ENCODE data around the gene COX7A2L.
A peak's percentile ranks its signal among the peaks of the same experiment; 100 is the strongest.
"Not testable (repeated sequence)": the region's sequence is repeated elsewhere in the genome, so short reads cannot be mapped to it uniquely, and the experiment has no call there.

Gene COX7A2L, protein sequence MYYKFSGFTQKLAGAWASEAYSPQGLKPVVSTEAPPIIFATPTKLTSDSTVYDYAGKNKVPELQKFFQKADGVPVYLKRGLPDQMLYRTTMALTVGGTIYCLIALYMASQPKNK

DNA sequence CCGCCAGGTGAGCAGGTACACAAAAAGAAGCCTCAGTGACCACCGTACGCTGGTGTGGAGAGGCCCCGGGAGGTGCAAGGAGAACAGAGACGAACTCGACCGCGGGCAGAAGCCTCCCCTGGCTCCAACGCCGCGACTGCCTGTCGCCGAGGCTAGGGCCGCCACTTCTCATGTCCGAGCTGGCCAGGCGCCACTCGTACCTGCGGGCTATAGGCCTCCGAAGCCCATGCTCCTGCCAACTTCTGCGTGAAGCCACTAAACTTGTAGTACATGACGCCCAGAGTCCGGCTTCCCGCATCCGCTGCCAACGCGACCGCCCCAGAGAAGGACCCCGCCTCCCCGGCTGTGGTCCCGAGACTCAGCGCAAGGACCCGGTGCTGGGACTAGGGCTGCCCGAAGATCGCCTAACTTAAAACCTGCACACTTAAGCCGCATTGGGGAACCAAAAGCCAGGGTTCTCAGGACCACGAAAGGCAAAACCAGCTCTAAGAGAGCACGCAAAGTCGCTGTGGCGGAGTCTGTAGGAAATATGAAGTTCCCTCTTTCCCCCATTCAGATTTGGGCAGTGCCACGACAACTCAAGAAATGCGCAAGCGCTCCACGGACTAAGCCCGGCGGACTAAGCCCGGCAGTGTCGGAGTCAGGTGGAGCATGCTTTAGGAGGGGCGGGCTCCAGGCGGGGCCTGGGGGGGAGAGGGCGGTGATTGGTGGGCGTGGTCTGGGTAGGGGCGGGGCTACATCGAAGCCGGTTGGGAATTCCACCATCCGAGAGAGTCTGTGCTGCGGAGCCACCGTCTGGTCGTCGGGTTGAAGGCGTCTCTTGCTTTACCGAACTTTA lies at the start of gene COX7A2L:
Gene COX7A2L, minus strand, starts transcription at position 328 of the 838 bp plus-strand sequence. Its CDS starts 56 bp downstream, at position 272.
- no peaks in the 10 kb centered on the region for H3K27me3 Mint-ChIP-seq
- H3K4me1 Mint-ChIP-seq (ENCODE audit: low read depth): peaks cover 52% of the 10 kb centered on the region
- H3K9me3 Mint-ChIP-seq (ENCODE audit: low read depth): no peaks in the 10 kb centered on the region
- peak within 1 kb of the TSS; percentile 98 for H3K4me3 Mint-ChIP-seq
- peak within 1 kb of the TSS; percentile 99 for H3K27ac Mint-ChIP-seq
- H3K36me3 Mint-ChIP-seq: peaks cover 8% of the 10 kb centered on the region

DNA sequence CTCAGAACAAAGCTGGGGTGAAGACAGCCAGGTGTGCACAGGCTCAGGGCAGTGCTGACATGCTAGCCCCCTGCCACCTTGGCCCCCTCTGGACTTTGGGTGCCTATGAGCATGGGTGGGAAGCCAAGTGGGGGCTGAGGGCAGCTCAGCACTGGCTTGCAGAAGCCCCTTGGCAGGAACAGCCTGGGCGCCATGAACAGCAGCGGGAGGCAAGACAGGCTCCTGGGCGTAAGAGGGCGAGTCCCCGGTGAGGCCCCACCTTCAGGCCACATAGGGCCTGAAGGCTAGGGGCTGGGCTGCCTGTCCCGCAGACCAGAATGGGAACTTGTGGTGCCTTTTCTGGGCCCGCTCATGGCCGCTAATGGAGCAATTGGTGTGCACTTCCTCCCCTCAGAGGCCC lies 47.0 kb upstream of the COX7A2L start:
- no peaks in the 10 kb centered on the region for H3K27me3 Mint-ChIP-seq
- H3K9me3 Mint-ChIP-seq (ENCODE audit: low read depth): no peaks in the 10 kb centered on the region
- no peak overlapping the region for H3K27ac Mint-ChIP-seq
- H3K36me3 Mint-ChIP-seq: no peaks in the 10 kb centered on the region
- H3K4me1 Mint-ChIP-seq (ENCODE audit: low read depth): no peaks in the 10 kb centered on the region
- no peak overlapping the region for H3K4me3 Mint-ChIP-seq

DNA sequence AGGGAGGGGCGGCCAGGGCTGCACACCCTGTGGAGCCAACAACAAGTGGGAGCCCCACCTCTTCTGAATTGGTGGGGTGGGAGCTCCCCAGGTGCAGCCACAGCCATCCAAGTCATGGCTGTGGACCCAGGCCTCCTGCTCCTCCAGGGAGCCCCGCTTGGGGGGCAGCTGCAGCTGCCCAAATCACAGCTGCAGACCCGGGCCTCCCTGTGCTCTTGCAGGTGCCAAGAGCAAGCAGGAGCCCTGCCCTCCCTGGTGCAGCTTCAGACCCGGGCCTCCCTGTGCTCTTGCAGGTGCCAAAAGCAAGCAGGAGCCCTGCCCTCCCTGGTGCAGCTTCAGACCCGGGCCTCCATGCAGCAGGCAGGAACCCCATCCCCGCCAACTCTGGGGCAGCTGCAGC lies 46.5 kb upstream of the COX7A2L start:
- Mint-ChIP-seq H3K4me3 (no peak overlapping the region), H3K36me3 (no peaks in the 10 kb centered on the region), H3K9me3 (ENCODE audit: low read depth) (no peaks in the 10 kb centered on the region), H3K27ac (no peak overlapping the region), H3K4me1 (ENCODE audit: low read depth) (no peaks in the 10 kb centered on the region), H3K27me3 (no peaks in the 10 kb centered on the region)

DNA sequence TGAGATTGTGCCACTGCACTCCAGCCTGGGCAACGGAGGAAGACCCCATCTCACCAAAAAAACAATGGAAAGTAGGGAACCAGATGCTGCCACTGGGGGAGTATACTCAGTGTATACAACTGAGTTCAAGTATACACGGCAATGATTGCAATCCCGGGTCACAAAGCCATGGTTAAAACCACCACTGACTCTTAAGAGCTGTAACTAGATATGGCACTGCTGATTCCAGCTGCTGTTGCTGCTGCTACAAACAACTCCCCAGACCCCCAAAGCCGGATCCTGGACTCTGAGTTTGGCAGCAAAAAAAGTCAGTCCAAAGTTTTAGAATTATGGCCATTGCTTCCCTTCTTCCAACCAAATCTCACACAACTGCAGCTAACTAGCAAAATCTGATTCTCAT lies 43.7 kb upstream of the COX7A2L start:
- Mint-ChIP-seq H3K27ac (no peak overlapping the region), H3K9me3 (ENCODE audit: low read depth) (no peaks in the 10 kb centered on the region), H3K36me3 (no peaks in the 10 kb centered on the region), H3K27me3 (no peaks in the 10 kb centered on the region), H3K4me1 (ENCODE audit: low read depth) (no peaks in the 10 kb centered on the region), H3K4me3 (no peak overlapping the region)

DNA sequence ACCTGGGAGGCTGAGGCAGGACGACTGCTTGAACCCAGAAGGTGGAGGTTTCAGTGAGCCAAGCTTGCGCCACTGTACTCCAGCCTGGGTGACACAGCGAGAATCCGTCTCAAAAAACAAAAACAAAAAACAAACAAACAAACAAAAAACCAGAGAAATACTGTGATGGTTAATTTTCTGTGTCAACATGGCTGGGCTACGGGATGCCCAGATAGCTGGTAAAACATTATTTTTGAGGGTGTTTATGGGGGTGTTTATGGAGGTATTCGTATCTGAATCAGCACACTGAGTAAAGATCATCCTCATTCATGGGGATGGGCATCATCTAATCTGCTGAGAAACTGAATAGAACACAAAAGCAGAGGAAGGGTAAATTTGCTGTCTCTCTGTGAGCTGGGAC lies 40.8 kb upstream of the COX7A2L start:
- H3K4me3 Mint-ChIP-seq: no peak overlapping the region
- no peaks in the 10 kb centered on the region for H3K9me3 Mint-ChIP-seq (ENCODE audit: low read depth)
- H3K27me3 Mint-ChIP-seq: no peaks in the 10 kb centered on the region
- H3K36me3 Mint-ChIP-seq: no peaks in the 10 kb centered on the region
- H3K27ac Mint-ChIP-seq: no peak overlapping the region
- no peaks in the 10 kb centered on the region for H3K4me1 Mint-ChIP-seq (ENCODE audit: low read depth)

DNA sequence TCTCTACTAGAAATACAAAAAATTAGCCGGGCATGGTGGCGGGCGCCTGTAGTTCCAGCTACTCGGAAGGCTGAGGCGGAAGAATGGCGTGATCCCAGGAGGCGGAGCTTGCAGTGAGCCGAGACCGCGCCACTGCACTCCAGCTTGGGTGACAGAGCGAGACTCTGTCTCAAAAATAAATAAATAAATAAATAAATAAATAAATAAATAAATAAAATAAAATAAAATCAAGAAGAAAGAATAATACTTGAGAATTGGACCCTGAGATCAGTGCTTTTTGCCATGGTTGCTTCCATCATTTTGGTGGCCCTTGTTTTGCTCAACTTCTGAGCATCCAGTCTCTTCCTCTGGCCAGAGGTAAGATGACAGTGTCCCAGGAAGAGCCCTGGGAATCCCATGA lies 37.0 kb upstream of the COX7A2L start:
- H3K9me3 Mint-ChIP-seq (ENCODE audit: low read depth); H3K36me3 Mint-ChIP-seq; H3K4me1 Mint-ChIP-seq (ENCODE audit: low read depth); H3K4me3 Mint-ChIP-seq; H3K27me3 Mint-ChIP-seq; H3K27ac Mint-ChIP-seq: not testable (repeated sequence)

DNA sequence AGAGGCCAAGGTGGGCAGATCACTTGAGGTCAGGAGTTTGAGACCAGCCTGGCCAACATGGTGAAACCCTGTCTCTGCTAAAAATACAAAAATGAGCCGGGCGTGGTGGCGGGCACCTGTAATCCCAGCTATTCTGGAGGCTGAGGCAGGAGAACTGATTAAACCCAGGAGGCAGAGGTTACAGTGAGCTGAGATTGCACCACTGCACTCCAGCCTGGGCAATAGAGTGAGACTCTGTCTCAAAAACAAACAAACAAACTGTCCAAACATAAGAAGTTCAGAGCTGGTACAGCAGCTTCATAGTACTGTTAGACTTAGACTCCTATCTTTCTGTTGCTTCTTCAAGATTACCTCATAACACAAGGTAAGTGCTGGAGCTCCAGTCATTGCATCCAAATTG lies 32.3 kb upstream of the COX7A2L start:
- not testable (repeated sequence) for H3K27ac Mint-ChIP-seq; H3K4me3 Mint-ChIP-seq; H3K36me3 Mint-ChIP-seq; H3K27me3 Mint-ChIP-seq; H3K9me3 Mint-ChIP-seq (ENCODE audit: low read depth); H3K4me1 Mint-ChIP-seq (ENCODE audit: low read depth)

DNA sequence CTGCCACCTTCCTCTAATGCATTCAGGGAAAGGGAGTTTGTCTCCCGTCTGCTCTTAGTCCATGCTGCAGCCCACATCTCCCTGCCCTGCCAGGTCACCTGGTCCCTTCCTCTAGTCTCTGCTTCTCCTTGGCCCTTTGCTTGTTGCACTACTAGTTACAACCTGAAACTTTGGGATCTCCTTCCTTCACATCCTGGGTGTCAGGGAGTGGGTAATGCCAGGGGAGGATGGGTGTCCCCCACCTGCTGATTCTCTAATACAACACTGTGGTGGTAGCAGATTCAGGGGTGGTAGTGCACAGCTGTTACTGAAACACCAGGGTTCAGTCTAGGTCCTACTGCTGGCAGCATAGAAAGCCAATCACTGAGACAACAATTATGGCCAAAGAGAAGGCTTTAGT lies 31.2 kb upstream of the COX7A2L start:
- no peak overlapping the region for H3K27ac Mint-ChIP-seq
- no peak overlapping the region for H3K4me3 Mint-ChIP-seq
- H3K4me1 Mint-ChIP-seq (ENCODE audit: low read depth): no peaks in the 10 kb centered on the region

DNA sequence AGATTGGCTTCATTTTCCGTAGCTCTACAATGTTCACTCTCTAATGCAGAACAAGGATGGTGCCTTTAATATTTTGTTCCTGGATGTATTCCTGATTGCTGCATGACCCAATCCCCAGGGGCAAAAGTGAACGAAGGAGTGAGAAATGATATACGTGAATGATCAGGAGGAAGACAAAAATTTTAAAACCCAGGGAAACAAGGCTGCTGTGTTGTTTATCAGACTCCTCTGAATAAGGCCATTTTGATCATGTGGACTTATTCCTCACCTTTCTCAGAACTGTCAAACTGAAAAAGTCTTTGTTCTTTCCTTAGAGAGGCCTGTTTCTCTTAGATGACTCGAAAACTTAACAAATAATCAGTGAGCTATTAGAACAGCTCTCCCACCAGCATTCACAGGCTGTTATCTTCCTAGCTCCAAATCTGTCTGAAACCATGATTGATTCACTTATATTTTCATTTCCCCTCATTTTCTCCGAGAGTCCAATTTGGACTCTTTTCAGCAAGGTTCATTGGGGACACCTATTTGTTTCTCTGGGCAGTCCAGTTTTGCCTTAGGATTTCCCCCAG lies 29.5 kb upstream of the COX7A2L start:
- Mint-ChIP-seq H3K4me3 (no peak overlapping the region), H3K27me3 (no peaks in the 10 kb centered on the region), H3K36me3 (no peaks in the 10 kb centered on the region), H3K27ac (no peak overlapping the region), H3K9me3 (ENCODE audit: low read depth) (no peaks in the 10 kb centered on the region), H3K4me1 (ENCODE audit: low read depth) (no peaks in the 10 kb centered on the region)

More for the DNA sequence above, 31.2 kb upstream of the COX7A2L start:
- Mint-ChIP-seq H3K27me3 (no peaks in the 10 kb centered on the region), H3K9me3 (ENCODE audit: low read depth) (no peaks in the 10 kb centered on the region), H3K36me3 (no peaks in the 10 kb centered on the region)

DNA sequence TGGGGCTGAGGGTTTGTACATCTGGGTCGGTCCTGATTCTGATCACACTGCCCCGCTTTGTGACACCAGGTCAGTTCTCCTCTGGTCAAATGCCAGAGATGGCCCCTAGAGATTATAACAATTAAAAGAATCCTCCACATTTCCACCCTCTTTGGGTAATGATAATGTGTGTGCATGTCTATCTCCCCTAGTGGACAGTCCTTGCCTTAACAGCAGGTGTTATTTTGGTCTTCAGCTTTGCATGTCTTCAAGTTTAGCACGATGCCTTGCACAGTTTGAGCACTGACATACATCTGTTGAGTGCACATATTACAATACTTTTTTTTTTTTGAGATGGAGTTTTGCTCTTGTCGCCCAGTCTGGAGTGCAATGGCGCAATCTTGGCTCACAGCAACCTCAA lies 25.7 kb upstream of the COX7A2L start:
- H3K27me3 Mint-ChIP-seq: no peaks in the 10 kb centered on the region
- no peak overlapping the region for H3K27ac Mint-ChIP-seq
- no peaks in the 10 kb centered on the region for H3K9me3 Mint-ChIP-seq (ENCODE audit: low read depth)
- no peaks in the 10 kb centered on the region for H3K36me3 Mint-ChIP-seq
- H3K4me1 Mint-ChIP-seq (ENCODE audit: low read depth): no peaks in the 10 kb centered on the region
- H3K4me3 Mint-ChIP-seq: no peak overlapping the region

DNA sequence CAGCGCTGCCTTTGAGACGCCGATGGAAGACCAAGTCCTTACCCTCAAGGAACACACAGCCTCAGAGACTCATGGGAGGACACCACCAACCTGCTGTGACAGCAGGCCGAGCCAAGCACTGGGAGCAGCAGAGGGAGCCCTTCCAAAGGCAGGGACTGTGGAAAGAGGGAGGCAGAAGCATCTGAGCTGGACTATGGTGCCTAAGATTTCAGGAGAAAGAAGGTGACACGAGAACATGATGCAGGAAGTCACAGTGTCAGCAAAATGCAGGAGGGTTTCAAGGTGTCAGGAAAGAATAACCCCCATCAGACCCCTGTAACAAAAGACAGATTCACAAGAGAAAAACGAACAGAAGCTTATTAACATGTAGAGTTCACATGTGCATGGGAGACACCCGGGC lies 24.2 kb upstream of the COX7A2L start:
- Mint-ChIP-seq H3K36me3 (no peaks in the 10 kb centered on the region), H3K27ac (no peak overlapping the region), H3K27me3 (no peaks in the 10 kb centered on the region), H3K4me1 (ENCODE audit: low read depth) (no peaks in the 10 kb centered on the region), H3K4me3 (no peak overlapping the region), H3K9me3 (ENCODE audit: low read depth) (no peaks in the 10 kb centered on the region)

DNA sequence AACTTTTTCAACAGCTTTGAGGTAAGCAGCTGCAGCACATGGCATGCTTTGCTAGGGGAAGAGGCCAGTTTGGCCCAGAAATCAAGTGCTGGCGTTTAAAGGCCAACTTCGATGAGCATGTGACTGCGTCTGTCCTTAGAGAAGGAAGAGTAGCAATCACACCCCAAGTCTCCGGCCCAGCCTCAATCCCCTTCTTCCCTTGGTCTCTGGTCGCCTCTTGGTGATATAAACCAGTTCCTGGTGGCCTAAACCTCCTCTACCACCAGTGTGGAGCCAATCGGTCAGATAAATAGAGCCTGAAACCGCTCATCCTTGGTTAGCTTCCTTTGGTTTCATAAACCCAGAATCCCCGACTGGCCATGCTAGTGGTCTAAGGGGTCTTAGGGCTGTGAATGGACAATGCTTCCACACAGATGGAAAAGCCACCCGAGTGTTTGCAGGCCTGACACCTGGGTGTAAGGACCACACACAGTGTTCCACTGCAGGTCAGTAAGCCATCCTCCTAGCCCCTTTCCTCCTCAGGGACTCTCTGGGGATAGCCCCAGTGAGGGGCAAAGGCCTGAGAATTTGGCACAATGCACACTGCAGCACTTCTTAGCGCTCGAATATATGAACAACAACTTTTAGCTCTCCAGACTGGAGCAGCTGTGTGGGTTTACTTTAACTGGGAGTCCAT lies 23.0 kb upstream of the COX7A2L start:
- H3K27ac Mint-ChIP-seq: no peak overlapping the region
- no peaks in the 10 kb centered on the region for H3K4me1 Mint-ChIP-seq (ENCODE audit: low read depth)
- no peaks in the 10 kb centered on the region for H3K9me3 Mint-ChIP-seq (ENCODE audit: low read depth)
- no peak overlapping the region for H3K4me3 Mint-ChIP-seq
- no peaks in the 10 kb centered on the region for H3K36me3 Mint-ChIP-seq
- H3K27me3 Mint-ChIP-seq: no peaks in the 10 kb centered on the region

DNA sequence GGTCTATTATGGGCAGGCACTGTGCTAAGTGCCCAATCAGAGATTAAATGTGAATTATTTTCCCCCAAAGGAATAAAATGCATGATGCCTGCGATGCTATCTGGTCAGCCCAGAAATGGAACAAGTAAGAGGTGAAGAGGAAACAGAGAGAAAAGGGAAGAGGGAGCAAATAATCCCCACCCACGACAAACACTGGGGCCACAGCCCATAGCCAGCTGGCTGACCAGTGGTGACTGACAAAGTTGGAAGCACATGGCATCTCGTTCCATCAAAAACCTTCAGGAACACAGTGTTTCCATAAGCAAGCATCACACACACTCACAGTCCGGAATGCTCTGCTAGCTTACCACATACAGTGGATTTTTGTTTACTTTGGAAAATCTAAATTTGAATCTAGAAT lies 21.1 kb upstream of the COX7A2L start:
- no peaks in the 10 kb centered on the region for H3K4me1 Mint-ChIP-seq (ENCODE audit: low read depth)
- H3K36me3 Mint-ChIP-seq: no peaks in the 10 kb centered on the region
- no peak overlapping the region for H3K27ac Mint-ChIP-seq
- H3K9me3 Mint-ChIP-seq (ENCODE audit: low read depth): no peaks in the 10 kb centered on the region
- no peaks in the 10 kb centered on the region for H3K27me3 Mint-ChIP-seq
- H3K4me3 Mint-ChIP-seq: no peak overlapping the region

DNA sequence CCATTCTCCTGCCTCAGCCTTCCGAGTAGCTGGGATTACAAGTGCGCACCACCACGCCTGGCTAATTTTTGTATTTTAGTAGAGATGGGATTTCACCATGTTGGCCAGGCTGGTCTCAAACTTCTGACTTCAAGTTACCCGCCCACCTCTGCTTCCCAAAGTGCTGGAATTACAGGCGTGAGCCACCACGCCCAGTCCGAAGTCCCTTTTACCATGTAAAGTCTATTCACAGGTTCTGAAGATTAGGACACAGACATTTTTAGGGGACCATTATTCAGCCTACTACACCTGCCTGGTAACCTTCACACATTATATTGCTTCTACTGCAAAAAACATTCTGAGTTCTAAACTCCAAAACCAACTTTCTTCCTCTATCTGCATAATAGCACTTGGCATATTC lies 19.0 kb upstream of the COX7A2L start:
- H3K27me3 Mint-ChIP-seq; H3K9me3 Mint-ChIP-seq (ENCODE audit: low read depth); H3K36me3 Mint-ChIP-seq; H3K27ac Mint-ChIP-seq; H3K4me1 Mint-ChIP-seq (ENCODE audit: low read depth); H3K4me3 Mint-ChIP-seq: not testable (repeated sequence)

DNA sequence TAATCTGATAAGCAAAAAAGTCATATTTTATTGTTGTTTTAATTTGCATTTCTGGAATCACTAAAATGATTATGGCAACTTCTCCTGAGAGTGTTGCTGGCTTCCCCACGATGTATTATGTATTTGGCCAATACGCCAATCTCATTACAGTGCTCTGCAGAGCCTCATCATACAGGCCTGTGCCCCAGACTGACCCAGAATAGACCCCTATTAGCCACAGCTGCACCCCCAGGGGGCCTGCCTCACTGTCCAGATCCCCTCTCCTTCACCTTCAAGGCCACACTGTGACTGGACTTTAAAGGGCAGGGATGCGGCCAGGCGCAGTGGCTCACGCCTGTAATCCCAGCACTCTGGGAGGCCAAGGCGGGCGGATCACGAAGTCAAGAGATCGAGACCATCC lies 17.4 kb upstream of the COX7A2L start:
- H3K36me3 Mint-ChIP-seq: no peaks in the 10 kb centered on the region
- no peak overlapping the region for H3K4me3 Mint-ChIP-seq
- no peaks in the 10 kb centered on the region for H3K27me3 Mint-ChIP-seq
- H3K9me3 Mint-ChIP-seq (ENCODE audit: low read depth): no peaks in the 10 kb centered on the region
- no peaks in the 10 kb centered on the region for H3K4me1 Mint-ChIP-seq (ENCODE audit: low read depth)
- no peak overlapping the region for H3K27ac Mint-ChIP-seq
